K562 (cell line): ENCODE measurements around the gene GCNA. TPM values are rescaled to one million over a fixed set of nuclear protein-coding genes. Genes with fewer than 3 reads are reported as not detected.

Source experiments
- ATAC-seq: fragments of 200-7000 bp; cut with Tn5 transposase; 3 replicates; pipeline ENCODE4 v1.9.1; 2020; ENCODE audit warnings: moderate library complexity
- BruUV-seq: library from RNA; stranded (reverse); fragments of 400-500 nt; replicated peaks from 2 replicates; lab custom pipeline; 2021; lab: Mats Ljungman, UMichigan
- CTCF ChIA-PET: fragments of 300-600 bp; formaldehyde crosslinking; extraction: SDS; loops from one replicate; lab custom pipeline; 2021; ENCODE audit warnings: low intra/inter-chr PET ratio; lab: Yijun Ruan, JAX
- POLR2A ChIA-PET: fragments of 300-600, 350-650 bp; sonication (Branson Sonifier 250); formaldehyde crosslinking; extraction: SDS; loops from one replicate; lab custom pipeline; 2021; ENCODE audit warnings: antibody characterized with exemption, inconsistent platforms; lab: Yijun Ruan, JAX
- DNase-seq, 4 experiments: peaks; one replicate each; pipeline versions ENCODE4 v3.0.0 to v3.0.0-alpha.2; 2011 to 2018; ENCODE audit warnings: low spot score in 3 of 4, mixed read lengths in 3 of 4; ENCODE audit errors: extremely low read depth in 1 of 4
- FAIRE-seq: peaks from 2 replicates; lab custom pipeline; 2011; peaks lifted over from hg19 to GRCh38; lab: Jason Lieb, UNC
- H2AFZ ChIP-seq: 2 replicates; pipeline ENCODE4 v1.6.0; 2011; ENCODE audit warnings: low read depth, low read length, control low read depth, inconsistent platforms
- H3K27ac ChIP-seq: fragments of 200-600 bp; 3 replicates; pipeline ENCODE4 v1.8.0; 2011; ENCODE audit warnings: low read depth, mild to moderate bottlenecking, control low read depth, inconsistent platforms, low read length, moderate library complexity, mixed read lengths; ENCODE audit errors: extremely low read depth
- H3K27me3 ChIP-seq, 2 experiments: fragments of 300-600 bp in 1 of 2; 2 replicates in 1 of 2; 3 replicates in 1 of 2; pipeline versions ENCODE4 v1.6.0 to v1.8.0; 2011; ENCODE audit warnings: inconsistent platforms in 2 of 2, low read length in 2 of 2, mild to moderate bottlenecking in 1 of 2, mixed read lengths in 1 of 2, moderate library complexity in 1 of 2; ENCODE audit not compliant: control insufficient read depth in 2 of 2, insufficient read depth in 2 of 2
- H3K36me3 ChIP-seq: fragments of 300-600 bp; 3 replicates; pipeline ENCODE4 v1.8.0; 2011; ENCODE audit warnings: mild to moderate bottlenecking, low read length, inconsistent platforms; ENCODE audit not compliant: control insufficient read depth, insufficient read depth
- H3K4me1 ChIP-seq, 2 experiments: fragments of 200-600 bp in 1 of 2; replicated peaks in 1 of 2; 2 replicates in 1 of 2; 3 replicates in 1 of 2; pipeline versions ENCODE4 v1.5.1 to v1.8.0; 2011; ENCODE audit warnings: inconsistent platforms in 2 of 2, low read length in 2 of 2, mild to moderate bottlenecking in 1 of 2, mixed read lengths in 1 of 2, moderate library complexity in 1 of 2; ENCODE audit not compliant: control insufficient read depth in 2 of 2, insufficient read depth in 2 of 2
- H3K4me2 ChIP-seq: 2 replicates; pipeline ENCODE4 v1.6.1; 2011; ENCODE audit warnings: low read length, control low read depth, inconsistent platforms, mixed read lengths; ENCODE audit not compliant: insufficient read depth
- H3K4me3 ChIP-seq: fragments of 200-600 bp; sonication (generic), shearing (Covaris generic); 2 replicates; pipeline ENCODE4 v1.5.1; 2016; ENCODE audit warnings: control low read depth, inconsistent platforms
- H3K79me2 ChIP-seq: fragments of 200-600 bp; 3 replicates; pipeline ENCODE4 v1.8.0; 2011; ENCODE audit warnings: low read length, inconsistent platforms; ENCODE audit not compliant: control insufficient read depth, insufficient read depth
- H3K9ac ChIP-seq, 2 experiments: 2 replicates each; pipeline versions ENCODE4 v1.6.0 to v1.6.1; 2011; ENCODE audit warnings: low read depth in 2 of 2, low read length in 2 of 2, control low read depth in 1 of 2, inconsistent platforms in 1 of 2, mild to moderate bottlenecking in 1 of 2, mixed read lengths in 1 of 2; ENCODE audit not compliant: insufficient read depth in 1 of 2
- H3K9me1 ChIP-seq: one replicate; pipeline ENCODE4 v1.6.0; 2011; ENCODE audit warnings: inconsistent platforms, mild to moderate bottlenecking, low read length, moderate library complexity; ENCODE audit not compliant: control insufficient read depth, insufficient read depth
- H3K9me3 ChIP-seq: replicated peaks from 2 replicates; pipeline ENCODE4 v1.5.1; 2011; ENCODE audit warnings: low read depth, low read length, inconsistent platforms; ENCODE audit not compliant: control insufficient read depth, insufficient read depth
- H4K20me1 ChIP-seq: replicated peaks from 2 replicates; pipeline ENCODE4 v1.6.1; 2011; ENCODE audit warnings: low read length, inconsistent platforms, mixed read lengths; ENCODE audit not compliant: control insufficient read depth, insufficient read depth
- CBX1 ChIP-seq: sonication (generic); IDR thresholded peaks from 2 replicates; pipeline ENCODE4 v1.6.1; 2016; ENCODE audit warnings: antibody characterized with exemption, low read depth, mild to moderate bottlenecking
- CREM ChIP-seq: IDR thresholded peaks from 2 replicates; pipeline ENCODE4 v1.6.1; 2014; ENCODE audit warnings: antibody characterized with exemption, low read depth
- ERF ChIP-seq: fragments of 450-650 bp; formaldehyde crosslinking; IDR thresholded peaks from 2 replicates; pipeline ENCODE4 v1.4.0; 2020; ENCODE audit warnings: mild to moderate bottlenecking, mixed read lengths
- MEF2A ChIP-seq: IDR thresholded peaks from 2 replicates; pipeline ENCODE4 v1.6.1; 2011; ENCODE audit warnings: low read depth, mild to moderate bottlenecking, low read length, moderate library complexity; ENCODE audit not compliant: control insufficient read depth
- POLR3G ChIP-seq: IDR thresholded peaks from 2 replicates; pipeline ENCODE4 v1.6.1; 2011; ENCODE audit not compliant: insufficient read length, insufficient replicate concordance; ENCODE audit errors: extremely low read depth
- RHOXF2B ChIP-seq: fragments of 250-450 bp; sonication (Bioruptor Pico); conservative IDR thresholded peaks from 2 replicates; pipeline ENCODE4 v1.5.1; 2021
- STAT5B ChIP-seq: fragments of 250-450 bp; sonication (Bioruptor Pico); IDR thresholded peaks from 2 replicates; pipeline ENCODE4 v1.8.0; 2021; ENCODE audit warnings: mild to moderate bottlenecking, inconsistent platforms
- ZFP1 ChIP-seq: fragments of 450-650 bp; formaldehyde crosslinking; IDR thresholded peaks from 2 replicates; pipeline ENCODE4 v1.4.0; 2020; ENCODE audit warnings: mild to moderate bottlenecking, mixed read lengths
- WGBS: fragments of 100-300 bp; shearing (Covaris generic); methylation state at CpG from one replicate; pipeline ENCODE4 v1.1.6; 2016; ENCODE audit warnings: low coverage, mixed read lengths; ENCODE audit not compliant: insufficient coverage; ENCODE audit errors: missing lambda C conversion rate; 5-methylcytosine and 5-hydroxymethylcytosine counted together
- in situ Hi-C: fragments of 300-500 bp; cut with MboI; formaldehyde crosslinking; loops from 4 replicates; pipeline ENCODE4 v1.15.0; 2018; ENCODE audit warnings: inconsistent platforms, mixed read lengths
- intact Hi-C: fragments of 100-400 bp; cut with micrococcal nuclease; formaldehyde crosslinking; loops from 2 replicates; pipeline ENCODE4 v1.14.2; 2022
- polyA plus RNA-seq, 8 experiments: library from polyadenylated mRNA; depleted of rRNA in 4 of 8; stranded (reverse) in 5 of 8; unstranded in 3 of 8; fragments of >200 nt; fragmentation: Nextera tagmentation in 2 of 8; fragmentation: Illumina TruSeq in 1 of 8; extraction: Ambion mirVana in 2 of 8; extraction: Trizol in 1 of 8; gene quantifications; 2 replicates each; pipeline versions ENCODE4 v1.2.1 to v1.2.3, GENCODE V29; 2011 to 2014; ENCODE audit warnings: inconsistent platforms in 1 of 8, missing spikeins in 1 of 8
- total RNA-seq, 7 experiments: library from RNA; depleted of rRNA in 6 of 7; stranded (reverse); fragments of >200 nt in 6 of 7; fragmentation: Illumina TruSeq in 2 of 7; extraction: Trizol in 2 of 7; gene quantifications; 2 replicates each; pipeline versions ENCODE4 v1.2.1 to v1.2.3, GENCODE V29; 2011 to 2021; ENCODE audit warnings: low replicate concordance in 1 of 7

Gene GCNA
- total and polyA plus RNA-seq, 9 of the 15 experiments (the other 6 are each of a cell fraction or from before 2014, with no cell fraction given): 0.27 to 1.5 (median 0.86) TPM

- Histone ChIP-seq H3K36me3 (no peaks in the 10 kb centered on the region), H3K4me2 (no peak overlapping the region), H3K4me3 (no peak overlapping the region), H3K27ac (no peak overlapping the region), H2AFZ (no peak overlapping the region), H3K79me2 (no peaks in the 10 kb centered on the region), H3K9me1 (no peaks in the 10 kb centered on the region), H3K4me1 (no peaks in the 10 kb centered on the region; a peak in 2 of 5 replicates), H3K9me3 (no peaks in the 10 kb centered on the region; the same call in 1 of the 2 replicates), H4K20me1 (no peaks in the 10 kb centered on the region), H3K27me3 (no peaks in the 10 kb centered on the region; a peak in 1 of 5 replicates), H3K9ac (no peak overlapping the region)
- DNase-seq (no peak), FAIRE-seq (no peak), ATAC-seq (no peak)
- 0% methylated on average over 2 of the region's 2 CpGs for WGBS
- ChIA-PET POLR2A (no interaction called here), CTCF (no interaction called here)
- intact Hi-C loops (loop anchor here (5.0 kb wide), 3 partner anchors 81 to 471 kb away; no protein-coding TSS in a partner anchor), in situ Hi-C loops (loop anchor here (25.0 kb wide), 1 partner anchor 209 kb away; no protein-coding TSS in a partner anchor)
- TF ChIP-seq MEF2A: no peak
- no peak for TF ChIP-seq RHOXF2B (CRISPR knock-in tag)
- no peak for TF ChIP-seq ERF (CRISPR knock-in tag)
- TF ChIP-seq STAT5B: no peak
- TF ChIP-seq CREM: no peak
- no peak for TF ChIP-seq POLR3G
- no peak for TF ChIP-seq ZFP1 (CRISPR knock-in tag)
- no peak for TF ChIP-seq CBX1
- BruUV-seq: no TSS peak
These were observed 75.1 kb downstream of the GCNA start for GRCh38 chrX:71653344-71653743.
